HAP-1 (cell line): Measurements from ENCODE around the gene MARCHF5.

Source experiments
- DNase-seq, 2 experiments: peaks; one replicate each; pipeline ENCODE4 v3.0.0-alpha.2; 2016 to 2020; ENCODE audit warnings: low spot score in 2 of 2
- H3K27me3 ChIP-seq: fragments of 250-450 bp; sonication (Bioruptor Pico); 2 replicates; pipeline ENCODE4 v1.5.1; 2020; ENCODE audit warnings: low read depth, mild to moderate bottlenecking, moderate library complexity
- H3K36me3 ChIP-seq: fragments of 250-450 bp; sonication (Bioruptor Pico); replicated peaks from 2 replicates; pipeline ENCODE4 v1.5.1; 2020; ENCODE audit warnings: mild to moderate bottlenecking
- H3K4me1 ChIP-seq: fragments of 250-450 bp; sonication (Bioruptor Pico); 2 replicates; pipeline ENCODE4 v1.5.1; 2020; ENCODE audit warnings: mild to moderate bottlenecking
- H3K4me3 ChIP-seq: fragments of 250-450 bp; sonication (Bioruptor Pico); 2 replicates; pipeline ENCODE4 v1.5.1; 2020; ENCODE audit warnings: mild to moderate bottlenecking, moderate library complexity
- H3K9me3 ChIP-seq: fragments of 250-450 bp; sonication (Bioruptor Pico); 2 replicates; pipeline ENCODE4 v1.5.1; 2020; ENCODE audit warnings: mild to moderate bottlenecking, moderate library complexity
- in situ Hi-C: fragments of 300-500 bp; cut with MboI; formaldehyde crosslinking; loops from 3 replicates; pipeline ENCODE4 v1.14.3; 2020; ENCODE audit warnings: low sequenced_read_pairs, inconsistent platforms, mixed read lengths

MARCHF5 gene

GRCh38 chr10:92290837-92291615 lies at the start of gene MARCHF5, which contains the start of gene CPEB3:
TSS of gene MARCHF5 (plus strand) at chr10:92291167. CDS start at chr10:92291495, 328 bp downstream.
TSS of gene CPEB3 (minus strand) at chr10:92291078. CDS start at chr10:92240350, 50,728 bp downstream.
- Histone ChIP-seq H3K4me3 (peak within 1 kb of the TSS; percentile 98), H3K27me3 (no peaks in the 10 kb centered on the region), H3K36me3 (peaks cover 10% of the 10 kb centered on the region), H3K4me1 (peaks cover 7% of the 10 kb centered on the region; the same call in 1 of the 2 replicates), H3K9me3 (no peaks in the 10 kb centered on the region)
- in situ Hi-C loops = no loop called here
- DNase-seq = peak; percentile 89 to 95

GRCh38 chr10:92241501-92241900 lies 49.5 kb upstream of the MARCHF5 start:
- Histone ChIP-seq H3K4me3 (no peak overlapping the region), H3K9me3 (no peaks in the 10 kb centered on the region), H3K36me3 (no peaks in the 10 kb centered on the region), H3K27me3 (no peaks in the 10 kb centered on the region), H3K4me1 (peaks cover 14% of the 10 kb centered on the region)
- DNase-seq = no peak
- in situ Hi-C loops = no loop called here

GRCh38 chr10:92242380-92242779 lies 48.6 kb upstream of the MARCHF5 start:
- Histone ChIP-seq H3K27me3 (no peaks in the 10 kb centered on the region), H3K4me1 (peaks cover 19% of the 10 kb centered on the region), H3K4me3 (no peak overlapping the region), H3K36me3 (no peaks in the 10 kb centered on the region), H3K9me3 (no peaks in the 10 kb centered on the region)
- no peak for DNase-seq
- in situ Hi-C loops = no loop called here

GRCh38 chr10:92242910-92243671 lies 47.9 kb upstream of the MARCHF5 start:
- DNase-seq = peak; percentile 47 to 63
- Histone ChIP-seq H3K36me3 (no peaks in the 10 kb centered on the region), H3K4me3 (peak overlapping the region; percentile 7; the same call in 1 of the 2 replicates), H3K4me1 (peaks cover 19% of the 10 kb centered on the region), H3K27me3 (no peaks in the 10 kb centered on the region), H3K9me3 (no peaks in the 10 kb centered on the region)
- in situ Hi-C loops = no loop called here

- Histone ChIP-seq H3K36me3 (no peaks in the 10 kb centered on the region), H3K4me1 (peaks cover 19% of the 10 kb centered on the region), H3K27me3 (no peaks in the 10 kb centered on the region), H3K9me3 (no peaks in the 10 kb centered on the region), H3K4me3 (no peak overlapping the region)
- no peak for DNase-seq
- in situ Hi-C loops = no loop called here
These were observed 46.2 kb upstream of the MARCHF5 start for GRCh38 chr10:92244796-92245195.

- Histone ChIP-seq H3K27me3 (no peaks in the 10 kb centered on the region), H3K4me1 (peaks cover 23% of the 10 kb centered on the region), H3K4me3 (no peak overlapping the region), H3K9me3 (no peaks in the 10 kb centered on the region), H3K36me3 (no peaks in the 10 kb centered on the region)
- DNase-seq = no peak
- in situ Hi-C loops = no loop called here
These were observed 42.4 kb upstream of the MARCHF5 start for GRCh38 chr10:92248566-92248965.

- Histone ChIP-seq H3K9me3 (no peaks in the 10 kb centered on the region), H3K36me3 (no peaks in the 10 kb centered on the region), H3K27me3 (no peaks in the 10 kb centered on the region), H3K4me3 (no peak overlapping the region), H3K4me1 (no peaks in the 10 kb centered on the region)
- in situ Hi-C loops = no loop called here
- no peak for DNase-seq
These were observed 27.6 kb upstream of the MARCHF5 start for GRCh38 chr10:92263396-92263795.

GRCh38 chr10:92264249-92264648 lies 26.7 kb upstream of the MARCHF5 start:
- DNase-seq = no peak
- no peaks in the 10 kb centered on the region for H3K9me3 ChIP-seq
- no peaks in the 10 kb centered on the region for H3K36me3 ChIP-seq
- no peaks in the 10 kb centered on the region for H3K27me3 ChIP-seq
- in situ Hi-C loops = no loop called here
- no peak overlapping the region for H3K4me3 ChIP-seq
- H3K4me1 ChIP-seq = no peaks in the 10 kb centered on the region

- no peaks in the 10 kb centered on the region for H3K27me3 ChIP-seq
- no peaks in the 10 kb centered on the region for H3K36me3 ChIP-seq
- no peaks in the 10 kb centered on the region for H3K4me1 ChIP-seq
- no peaks in the 10 kb centered on the region for H3K9me3 ChIP-seq
- H3K4me3 ChIP-seq = no peak overlapping the region
- in situ Hi-C loops = no loop called here
- no peak for DNase-seq
These were observed 25.2 kb upstream of the MARCHF5 start for GRCh38 chr10:92265687-92266258.

- no peaks in the 10 kb centered on the region for H3K27me3 ChIP-seq
- no peaks in the 10 kb centered on the region for H3K4me1 ChIP-seq
- H3K36me3 ChIP-seq = no peaks in the 10 kb centered on the region
- no peak overlapping the region for H3K4me3 ChIP-seq
- no peak for DNase-seq
- H3K9me3 ChIP-seq = no peaks in the 10 kb centered on the region
- in situ Hi-C loops = no loop called here
These were observed 23.6 kb upstream of the MARCHF5 start for GRCh38 chr10:92267343-92267742.

GRCh38 chr10:92268748-92269147 lies 22.2 kb upstream of the MARCHF5 start:
- Histone ChIP-seq H3K4me1 (no peaks in the 10 kb centered on the region), H3K9me3 (no peaks in the 10 kb centered on the region), H3K36me3 (no peaks in the 10 kb centered on the region), H3K27me3 (no peaks in the 10 kb centered on the region), H3K4me3 (no peak overlapping the region)
- DNase-seq = no peak
- in situ Hi-C loops = no loop called here

GRCh38 chr10:92274071-92274470 lies 16.9 kb upstream of the MARCHF5 start:
- H3K4me1 ChIP-seq = peaks cover 5% of the 10 kb centered on the region
- in situ Hi-C loops = no loop called here
- H3K27me3 ChIP-seq = no peaks in the 10 kb centered on the region
- H3K36me3 ChIP-seq = no peaks in the 10 kb centered on the region
- no peak for DNase-seq
- no peaks in the 10 kb centered on the region for H3K9me3 ChIP-seq
- no peak overlapping the region for H3K4me3 ChIP-seq

- no peak for DNase-seq
- H3K4me3 ChIP-seq = no peak overlapping the region
- H3K27me3 ChIP-seq = no peaks in the 10 kb centered on the region
- H3K4me1 ChIP-seq = peaks cover 9% of the 10 kb centered on the region
- no peaks in the 10 kb centered on the region for H3K36me3 ChIP-seq
- H3K9me3 ChIP-seq = no peaks in the 10 kb centered on the region
- in situ Hi-C loops = no loop called here
These were observed 11.8 kb upstream of the MARCHF5 start for GRCh38 chr10:92278996-92279696.
